GM18526 (cell line): ENCODE data around the gene HSPA4L.

Source experiments
- POLR2A ChIP-seq: IDR thresholded peaks from 3 replicates; pipeline ENCODE4 v1.6.1; 2011; ENCODE audit not compliant: insufficient read length; ENCODE audit errors: extremely low read depth

The HSPA4L gene

DNA sequence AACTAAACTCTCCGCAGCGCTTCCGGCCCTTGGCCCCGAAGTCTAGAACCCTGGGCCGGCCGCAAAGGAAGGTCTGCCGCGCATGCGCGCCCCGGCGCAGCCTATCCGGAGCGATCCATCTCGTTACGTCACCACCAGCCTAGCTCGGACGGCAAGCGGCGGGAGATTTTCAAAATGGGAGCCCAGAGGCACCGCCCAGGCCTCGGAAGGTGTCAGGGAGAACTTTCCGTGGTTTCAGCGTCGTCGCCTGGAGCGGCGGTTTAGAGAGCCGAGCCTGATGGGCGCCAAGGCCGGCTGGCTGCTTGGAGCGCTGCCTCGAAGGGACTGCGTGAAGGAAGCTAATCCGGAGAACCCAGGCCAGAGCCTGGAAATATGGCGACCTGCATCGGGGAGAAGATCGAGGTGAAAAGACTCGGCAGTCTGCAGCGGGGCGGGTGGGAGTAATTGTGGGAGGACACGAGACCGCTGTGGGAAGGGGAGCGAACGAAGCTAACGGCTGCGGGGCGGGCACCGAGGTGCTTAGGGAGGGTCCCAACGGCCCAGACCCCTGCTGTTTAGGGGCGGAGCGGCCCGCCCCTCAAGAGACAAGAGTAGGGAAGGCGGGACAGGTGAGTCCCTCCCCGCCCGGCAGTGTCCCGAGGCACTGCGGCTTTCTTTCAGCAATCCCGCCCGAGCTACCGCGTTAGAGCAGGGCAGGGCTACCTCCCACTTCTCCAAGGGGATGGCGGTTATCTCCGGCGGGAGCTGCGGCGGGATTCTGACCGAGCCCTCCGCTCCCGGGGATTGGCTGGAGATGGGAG is 98.8 kb downstream of the HSPA4L start, which contains the start of gene PLK4:
Gene PLK4, plus strand, starts transcription at position 131 of the 800 bp plus-strand sequence. Its CDS starts 242 bp downstream, at position 373.
- TF ChIP-seq POLR2A: peak; percentile 89

DNA sequence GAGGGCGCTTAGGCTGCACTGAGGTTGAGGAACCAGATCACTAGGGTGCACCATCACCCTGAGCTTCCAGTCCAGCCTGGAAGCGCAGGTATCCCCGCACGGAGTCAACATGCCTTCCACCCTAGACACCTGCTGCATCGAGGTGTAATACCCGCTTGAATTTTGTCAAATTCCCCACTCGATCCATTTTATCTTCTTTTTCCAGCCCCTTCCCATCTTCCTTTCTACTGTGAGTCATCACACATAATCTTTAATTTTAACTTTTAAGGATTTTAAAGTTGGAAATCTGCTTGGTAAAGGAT is 99.4 kb downstream of the HSPA4L start:
- TF ChIP-seq POLR2A: no peak

DNA sequence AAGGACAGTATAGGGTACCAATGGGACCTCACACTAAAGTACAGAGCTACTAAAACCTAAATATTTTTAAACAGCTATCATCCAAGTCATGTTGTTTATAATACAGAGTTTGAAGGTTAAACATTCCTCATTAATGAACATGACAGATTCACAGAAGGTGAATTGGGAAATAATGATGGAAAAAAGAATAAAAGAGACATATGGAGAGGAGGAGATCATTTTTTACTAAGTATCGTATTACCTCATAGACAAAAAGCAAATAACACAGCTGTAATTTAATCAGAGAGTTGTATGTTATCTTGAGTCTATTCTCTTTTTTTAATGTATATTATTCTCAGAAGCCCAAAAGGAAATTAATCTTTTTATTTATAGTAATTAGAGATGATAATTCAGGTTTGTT is 106.4 kb downstream of the HSPA4L start:
- TF ChIP-seq POLR2A: no peak

DNA sequence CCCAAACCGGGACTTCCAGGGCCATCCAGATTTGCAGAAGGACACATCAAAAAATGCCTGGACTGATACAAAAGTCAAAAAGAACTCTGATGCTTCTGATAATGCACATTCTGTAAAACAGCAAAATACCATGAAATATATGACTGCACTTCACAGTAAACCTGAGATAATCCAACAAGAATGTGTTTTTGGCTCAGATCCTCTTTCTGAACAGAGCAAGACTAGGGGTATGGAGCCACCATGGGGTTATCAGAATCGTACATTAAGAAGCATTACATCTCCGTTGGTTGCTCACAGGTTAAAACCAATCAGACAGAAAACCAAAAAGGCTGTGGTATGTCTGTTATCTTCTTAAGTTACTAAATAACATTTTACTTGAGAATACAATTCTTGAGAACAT is 107.8 kb downstream of the HSPA4L start:
- no peak for TF ChIP-seq POLR2A
